NOMO-1 (cell line): ENCODE results near the gene CAPN13.

Source experiments
- DNase-seq, 2 experiments: peaks; one replicate each; lab custom pipeline; 2025; ENCODE audit not compliant: unreplicated experiment in 2 of 2; lab: John Stamatoyannopoulos, UW

CAPN13 gene

GRCh38 chr2:30686000-30686399, 121.2 kb downstream of the CAPN13 start:
- DNase-seq: no peak

- DNase-seq: no peak
These were observed 122.2 kb downstream of the CAPN13 start for GRCh38 chr2:30684996-30685395.

- no peak for DNase-seq
These were observed 122.7 kb downstream of the CAPN13 start for GRCh38 chr2:30684516-30684915.

- DNase-seq: no peak
These were observed 123.2 kb downstream of the CAPN13 start for GRCh38 chr2:30684026-30684425.

- peak in 1 of 2 experiments; percentile 54 for DNase-seq
These were observed 123.8 kb downstream of the CAPN13 start for GRCh38 chr2:30683236-30683956.

GRCh38 chr2:30681022-30681421, 126.2 kb downstream of the CAPN13 start:
- no peak for DNase-seq

GRCh38 chr2:30680121-30680520, 127.1 kb downstream of the CAPN13 start:
- DNase-seq: no peak

GRCh38 chr2:30679426-30680088, 127.7 kb downstream of the CAPN13 start:
- DNase-seq: no peak

- DNase-seq: no peak
These were observed 128.7 kb downstream of the CAPN13 start for GRCh38 chr2:30678410-30679137.

GRCh38 chr2:30677861-30678385, 129.3 kb downstream of the CAPN13 start:
- no peak for DNase-seq

GRCh38 chr2:30677231-30677630, 130.0 kb downstream of the CAPN13 start:
- no peak for DNase-seq

- DNase-seq: no peak
These were observed 131.5 kb downstream of the CAPN13 start for GRCh38 chr2:30675758-30676157.

- no peak for DNase-seq
These were observed 134.1 kb downstream of the CAPN13 start for GRCh38 chr2:30673127-30673526.
